H9 (cell line): ENCODE results near the gene ELOVL2. TPM values are rescaled to one million over a fixed set of nuclear protein-coding genes. Genes with fewer than 3 reads are reported as not detected.
A peak's percentile ranks its signal among the peaks of the same experiment; 100 is the strongest.

ENCODE experiments used
- DNase-seq: peaks from one replicate; pipeline ENCODE4 v3.0.0-alpha.2; 2017
- H2AFZ ChIP-seq: one replicate; pipeline ENCODE4 v1.6.1; 2013; ENCODE audit warnings: mild to moderate bottlenecking, low read length, control low read depth, moderate library complexity
- H2AK5ac ChIP-seq: 2 replicates; pipeline ENCODE4 v1.6.1; 2013; ENCODE audit warnings: low read length, control low read depth, mixed read lengths; ENCODE audit not compliant: insufficient read length
- H2BK120ac ChIP-seq: one replicate; pipeline ENCODE4 v1.6.1; 2013; ENCODE audit warnings: low read depth, mild to moderate bottlenecking, low read length, control low read depth, inconsistent platforms; ENCODE audit not compliant: poor library complexity, severe bottlenecking
- H2BK12ac ChIP-seq: 2 replicates; pipeline ENCODE4 v1.6.1; 2013; ENCODE audit warnings: low read length, control low read depth, mixed read lengths, low read depth; ENCODE audit not compliant: insufficient read length
- H2BK15ac ChIP-seq: 2 replicates; pipeline ENCODE4 v1.6.1; 2013; ENCODE audit warnings: low read depth, low read length, control low read depth
- H2BK20ac ChIP-seq: one replicate; pipeline ENCODE4 v1.6.1; 2013; ENCODE audit warnings: low read depth, mild to moderate bottlenecking, low read length, control low read depth, inconsistent platforms; ENCODE audit not compliant: poor library complexity, severe bottlenecking
- H2BK5ac ChIP-seq: 2 replicates; pipeline ENCODE4 v1.6.1; 2013; ENCODE audit warnings: low read length, control low read depth, mixed read lengths; ENCODE audit not compliant: insufficient read length
- H3K14ac ChIP-seq: 2 replicates; pipeline ENCODE4 v1.6.1; 2013; ENCODE audit warnings: low read length, control low read depth; ENCODE audit not compliant: insufficient read depth
- H3K18ac ChIP-seq: 2 replicates; pipeline ENCODE4 v1.6.1; 2013; ENCODE audit warnings: low read depth, mild to moderate bottlenecking, mixed read lengths, low read length, control low read depth; ENCODE audit not compliant: insufficient read length
- H3K23ac ChIP-seq: 2 replicates; pipeline ENCODE4 v1.6.1; 2013; ENCODE audit warnings: low read length, control low read depth, mixed read lengths, low read depth; ENCODE audit not compliant: insufficient read length
- H3K23me2 ChIP-seq: 2 replicates; pipeline ENCODE4 v1.6.1; 2013; ENCODE audit warnings: low read depth, mild to moderate bottlenecking, mixed read lengths, low read length, control low read depth; ENCODE audit not compliant: insufficient read length, poor library complexity, severe bottlenecking
- H3K27ac ChIP-seq: 2 replicates; pipeline ENCODE4 v1.5.1; 2013; ENCODE audit warnings: low read length, control low read depth, mixed read lengths, low read depth; ENCODE audit not compliant: insufficient read length
- H3K27me3 ChIP-seq: 2 replicates; pipeline ENCODE4 v1.6.1; 2013; ENCODE audit warnings: low read length, control low read depth, inconsistent platforms; ENCODE audit not compliant: insufficient read depth
- H3K4ac ChIP-seq: 2 replicates; pipeline ENCODE4 v1.6.1; 2013; ENCODE audit warnings: low read depth, mild to moderate bottlenecking, control low read depth, inconsistent platforms, low read length, moderate library complexity
- H3K4me1 ChIP-seq: 2 replicates; pipeline ENCODE4 v1.6.1; 2013; ENCODE audit warnings: low read length, control low read depth, inconsistent platforms; ENCODE audit not compliant: insufficient read depth
- H3K4me2 ChIP-seq: 2 replicates; pipeline ENCODE4 v1.6.1; 2013; ENCODE audit warnings: low read length, control low read depth, mixed read lengths; ENCODE audit not compliant: insufficient read length, insufficient read depth
- H3K56ac ChIP-seq: 2 replicates; pipeline ENCODE4 v1.6.1; 2013; ENCODE audit warnings: low read depth, mild to moderate bottlenecking, mixed read lengths, low read length, control low read depth; ENCODE audit not compliant: insufficient read length
- H3K79me1 ChIP-seq: 2 replicates; pipeline ENCODE4 v1.6.1; 2013; ENCODE audit warnings: low read depth, mild to moderate bottlenecking, moderate library complexity, low read length, control low read depth, inconsistent platforms; ENCODE audit not compliant: insufficient read depth, poor library complexity, severe bottlenecking
- H3K79me2 ChIP-seq: 2 replicates; pipeline ENCODE4 v1.6.1; 2013; ENCODE audit warnings: low read length, control low read depth, inconsistent platforms; ENCODE audit not compliant: insufficient read depth
- H3K9ac ChIP-seq: 2 replicates; pipeline ENCODE4 v1.6.1; 2013; ENCODE audit warnings: low read length, control low read depth, mixed read lengths; ENCODE audit not compliant: insufficient read length; ENCODE audit errors: extremely low read depth
- H3K9me3 ChIP-seq: one replicate; pipeline ENCODE4 v1.6.1; 2013; ENCODE audit warnings: low read depth, low read length, inconsistent platforms; ENCODE audit not compliant: control insufficient read depth
- H3T11ph ChIP-seq: one replicate; pipeline ENCODE4 v1.6.1; 2013; ENCODE audit warnings: mild to moderate bottlenecking, low read length, control low read depth, inconsistent platforms
- H4K20me1 ChIP-seq: one replicate; pipeline ENCODE4 v1.6.1; 2013; ENCODE audit not compliant: control insufficient read depth, insufficient read length, insufficient read depth
- H4K5ac ChIP-seq: 2 replicates; pipeline ENCODE4 v1.6.1; 2013; ENCODE audit warnings: low read depth, mild to moderate bottlenecking, mixed read lengths, low read length, control low read depth; ENCODE audit not compliant: insufficient read length
- H4K8ac ChIP-seq: replicated peaks from 2 replicates; pipeline ENCODE4 v1.6.1; 2013; ENCODE audit warnings: low read length, control low read depth, mixed read lengths, low read depth; ENCODE audit not compliant: insufficient read length
- H4K91ac ChIP-seq: 2 replicates; pipeline ENCODE4 v1.6.1; 2013; ENCODE audit warnings: low read depth, mild to moderate bottlenecking, moderate library complexity, mixed read lengths, low read length, control low read depth; ENCODE audit not compliant: insufficient read length
- H3K27ac Mint-ChIP-seq, 3 experiments: 2 replicates in 2 of 3; 3 replicates in 1 of 3; pipeline ENCODE4 v1.8.0; 2020 to 2021; ENCODE audit warnings: mixed read lengths in 3 of 3, mild to moderate bottlenecking in 1 of 3, moderate library complexity in 1 of 3
- H3K27me3 Mint-ChIP-seq: 2 replicates; pipeline ENCODE4 v1.8.0; 2021; ENCODE audit warnings: low read depth, mild to moderate bottlenecking, moderate library complexity, mixed read lengths
- H3K36me3 Mint-ChIP-seq, 3 experiments: 2 replicates in 2 of 3; 3 replicates in 1 of 3; pipeline ENCODE4 v1.8.0; 2020 to 2021; ENCODE audit warnings: low read depth in 3 of 3, mixed read lengths in 3 of 3; ENCODE audit not compliant: insufficient read depth in 1 of 3
- H3K4me1 Mint-ChIP-seq, 2 experiments: 2 replicates each; pipeline ENCODE4 v1.8.0; 2020; ENCODE audit warnings: mixed read lengths in 2 of 2
- H3K4me3 Mint-ChIP-seq, 2 experiments: 2 replicates in 1 of 2; 3 replicates in 1 of 2; pipeline ENCODE4 v1.8.0; 2020 to 2021; ENCODE audit warnings: mild to moderate bottlenecking in 2 of 2, mixed read lengths in 2 of 2, moderate library complexity in 1 of 2
- H3K9me3 Mint-ChIP-seq, 2 experiments: 2 replicates in 1 of 2; 3 replicates in 1 of 2; pipeline ENCODE4 v1.8.0; 2020; ENCODE audit warnings: mild to moderate bottlenecking in 2 of 2, mixed read lengths in 2 of 2, moderate library complexity in 1 of 2
- WGBS: extraction: QIAGEN DNeasy Blood & Tissue Kit; methylation state at CpG from one replicate; pipeline ENCODE4 v1.1.7; 2013; ENCODE audit warnings: missing lambda C conversion rate, low lambda C conversion rate, mixed read lengths; ENCODE audit not compliant: insufficient read length; ENCODE audit errors: extremely low coverage; 5-methylcytosine and 5-hydroxymethylcytosine counted together
- total RNA-seq: library from RNA; stranded (reverse); gene quantifications from 2 replicates; pipeline ENCODE4 v1.2.1, GENCODE V29; 2021
- TF ChIP-seq, protein P1 (sequence below): fragments of 200-600 bp; sonication (generic); conservative IDR thresholded peaks from 3 replicates; pipeline ENCODE4 v1.8.0; 2021; ENCODE audit warnings: antibody characterized with exemption, mild to moderate bottlenecking

The ELOVL2 gene
- total RNA-seq, 1 experiment from 2014 or later = 0.57 TPM

GRCh38 chr6:11044712-11045167, 635 bp upstream of the ELOVL2 start:
- peaks cover 14% of the 10 kb centered on the region for H3K27me3 ChIP-seq
- H4K20me1 ChIP-seq = no peaks in the 10 kb centered on the region
- peaks cover 6% of the 10 kb centered on the region for H3K23me2 ChIP-seq
- H3K4me1 ChIP-seq = no peaks in the 10 kb centered on the region; the same call in 1 of the 2 replicates
- no peak overlapping the region for H3T11ph ChIP-seq
- no peak for DNase-seq
- no peak overlapping the region for H3K18ac ChIP-seq
- H3K4me2 ChIP-seq = peak overlapping the region; percentile 44
- no peaks in the 10 kb centered on the region for H3K9me3 ChIP-seq
- H3K27ac Mint-ChIP-seq = no peak overlapping the region
- no peak overlapping the region for H3K9ac ChIP-seq
- H2BK5ac ChIP-seq = no peak overlapping the region
- no peak overlapping the region for H2BK15ac ChIP-seq
- H3K36me3 Mint-ChIP-seq = peaks cover 0 to 2% (median 0%) of the 10 kb centered on the region in 3 experiments; a peak in 1 of 7 replicates
- peak overlapping the region; percentile 68 to 85 for H3K4me3 Mint-ChIP-seq
- H3K27me3 Mint-ChIP-seq = peaks cover 71% of the 10 kb centered on the region
- no peak overlapping the region for H3K4ac ChIP-seq
- H4K91ac ChIP-seq = no peak overlapping the region
- H3K14ac ChIP-seq = no peak overlapping the region
- no CpG with 5 or more reads among the region's 23 CpGs for WGBS
- TF ChIP-seq, protein P1, sequence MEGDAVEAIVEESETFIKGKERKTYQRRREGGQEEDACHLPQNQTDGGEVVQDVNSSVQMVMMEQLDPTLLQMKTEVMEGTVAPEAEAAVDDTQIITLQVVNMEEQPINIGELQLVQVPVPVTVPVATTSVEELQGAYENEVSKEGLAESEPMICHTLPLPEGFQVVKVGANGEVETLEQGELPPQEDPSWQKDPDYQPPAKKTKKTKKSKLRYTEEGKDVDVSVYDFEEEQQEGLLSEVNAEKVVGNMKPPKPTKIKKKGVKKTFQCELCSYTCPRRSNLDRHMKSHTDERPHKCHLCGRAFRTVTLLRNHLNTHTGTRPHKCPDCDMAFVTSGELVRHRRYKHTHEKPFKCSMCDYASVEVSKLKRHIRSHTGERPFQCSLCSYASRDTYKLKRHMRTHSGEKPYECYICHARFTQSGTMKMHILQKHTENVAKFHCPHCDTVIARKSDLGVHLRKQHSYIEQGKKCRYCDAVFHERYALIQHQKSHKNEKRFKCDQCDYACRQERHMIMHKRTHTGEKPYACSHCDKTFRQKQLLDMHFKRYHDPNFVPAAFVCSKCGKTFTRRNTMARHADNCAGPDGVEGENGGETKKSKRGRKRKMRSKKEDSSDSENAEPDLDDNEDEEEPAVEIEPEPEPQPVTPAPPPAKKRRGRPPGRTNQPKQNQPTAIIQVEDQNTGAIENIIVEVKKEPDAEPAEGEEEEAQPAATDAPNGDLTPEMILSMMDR = no peak
- H4K5ac ChIP-seq = no peak overlapping the region
- no peak overlapping the region for H2BK12ac ChIP-seq
- H3K9me3 Mint-ChIP-seq = peaks cover 2 to 3% of the 10 kb centered on the region in 2 experiments; a peak in 2 of 5 replicates
- no peak overlapping the region for H4K8ac ChIP-seq
- H2AFZ ChIP-seq = no peak overlapping the region
- H3K4me1 Mint-ChIP-seq = peaks cover 15 to 16% of the 10 kb centered on the region in 2 experiments
- H2BK20ac ChIP-seq = no peak overlapping the region
- H3K79me2 ChIP-seq = no peaks in the 10 kb centered on the region
- H3K23ac ChIP-seq = no peak overlapping the region
- no peak overlapping the region for H2AK5ac ChIP-seq
- no peak overlapping the region for H2BK120ac ChIP-seq
- H3K56ac ChIP-seq = no peak overlapping the region
- H3K79me1 ChIP-seq = no peaks in the 10 kb centered on the region
- no peak overlapping the region for H3K27ac ChIP-seq
